Stimulated activated CD4-positive, alpha-beta T cell treated with anti-CD3 and anti-CD28 coated beads, TNF-alpha, amount 100 ng/mL, for 4 hours (primary cell): Measurements from ENCODE around the gene YBX1.
"Not testable (repeated sequence)": the region's sequence is repeated elsewhere in the genome, so short reads cannot be mapped to it uniquely, and the experiment has no call there.

Experiments
- DNase-seq, 3 experiments: peaks; one replicate each; pipeline ENCODE4 v3.0.0-alpha.2; 2020; ENCODE audit warnings: low read depth in 3 of 3

YBX1 gene

DNA sequence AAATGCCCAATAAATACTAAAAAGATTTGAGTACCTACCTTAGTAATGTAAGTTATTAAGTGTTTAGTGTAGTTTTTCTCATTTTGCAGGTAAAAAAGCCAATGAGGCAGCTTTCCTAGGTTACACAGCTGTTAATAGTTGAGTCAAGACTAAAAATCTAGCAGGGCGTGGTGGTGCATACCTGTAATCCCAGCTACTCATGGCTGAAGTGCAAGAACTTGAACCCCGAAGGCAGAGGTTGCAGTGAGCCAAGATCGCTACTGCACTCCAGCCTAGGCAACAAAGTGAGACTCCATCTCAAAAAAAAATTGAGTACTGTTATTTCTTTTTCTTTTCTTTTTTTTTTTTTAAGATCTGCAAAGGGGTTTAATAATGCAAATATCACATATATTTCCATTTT lies 7.7 kb downstream of the YBX1 start:
- no peak for DNase-seq

DNA sequence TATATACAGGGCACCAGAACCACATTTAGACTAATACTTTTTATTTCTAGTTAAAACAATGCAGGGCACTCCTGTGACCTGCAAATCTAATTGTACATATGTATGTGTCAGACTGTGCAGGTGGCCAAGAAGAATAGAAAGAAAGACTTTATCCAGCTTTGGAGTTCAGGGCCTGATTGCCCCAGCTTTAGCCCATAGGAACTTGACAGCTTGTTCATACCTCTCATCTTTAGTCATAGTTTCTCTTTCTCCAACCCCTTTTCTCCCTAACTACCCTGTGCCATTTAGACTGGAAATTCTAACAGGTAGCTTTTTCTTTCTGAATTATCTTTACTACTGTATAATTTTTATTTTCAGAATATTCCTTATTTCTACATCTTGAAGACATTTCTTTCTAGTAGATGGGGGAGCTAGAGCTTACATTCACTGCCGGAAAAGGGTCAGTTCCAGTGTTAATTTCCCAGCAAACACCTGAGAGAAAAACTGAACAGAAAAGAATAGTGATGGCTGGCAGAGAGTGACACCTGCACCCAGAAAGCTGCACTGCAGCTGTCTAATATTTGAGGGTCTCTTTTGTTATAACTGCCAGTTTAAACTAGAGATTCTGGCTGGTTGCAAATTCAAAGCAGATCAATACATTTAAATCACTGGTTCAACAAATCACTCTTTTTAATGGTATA lies 8.4 kb downstream of the YBX1 start:
- no peak for DNase-seq

DNA sequence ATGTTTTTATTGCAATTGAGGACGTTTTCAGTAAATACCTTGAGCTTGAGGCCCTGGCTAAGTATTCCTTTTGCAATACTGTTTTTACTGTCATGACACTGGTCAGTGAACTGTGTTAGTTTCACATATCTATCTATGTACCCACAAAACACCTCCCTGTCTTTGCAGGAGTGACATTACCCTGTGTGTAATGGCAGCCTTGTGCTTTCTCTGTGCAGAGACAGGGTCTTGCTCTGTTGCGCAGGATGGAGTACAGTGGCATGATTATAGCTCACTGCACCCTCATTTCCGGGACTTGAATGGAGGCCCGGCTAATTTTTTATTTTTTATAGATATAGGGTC lies 8.9 kb downstream of the YBX1 start:
- DNase-seq, result no peak

DNA sequence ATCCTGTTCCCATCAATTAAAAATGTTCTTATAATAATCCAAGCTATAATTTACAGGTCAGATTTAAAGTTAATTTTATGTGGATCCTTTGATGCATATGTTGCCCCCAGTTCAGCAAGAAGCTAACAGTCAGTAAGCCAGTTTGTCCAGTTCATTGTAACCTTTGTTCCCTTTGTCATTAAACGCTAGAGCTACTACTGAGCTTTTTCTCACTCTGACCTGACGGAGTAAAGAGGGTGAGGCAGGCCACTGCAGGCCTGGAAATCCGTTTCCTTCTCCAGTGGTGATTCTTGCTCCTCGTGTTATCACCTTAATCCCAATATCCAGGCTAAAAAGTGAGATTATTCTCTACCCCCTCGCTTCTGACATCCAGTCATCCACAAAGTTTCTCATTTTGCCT lies 10.2 kb downstream of the YBX1 start:
- no peak for DNase-seq

DNA sequence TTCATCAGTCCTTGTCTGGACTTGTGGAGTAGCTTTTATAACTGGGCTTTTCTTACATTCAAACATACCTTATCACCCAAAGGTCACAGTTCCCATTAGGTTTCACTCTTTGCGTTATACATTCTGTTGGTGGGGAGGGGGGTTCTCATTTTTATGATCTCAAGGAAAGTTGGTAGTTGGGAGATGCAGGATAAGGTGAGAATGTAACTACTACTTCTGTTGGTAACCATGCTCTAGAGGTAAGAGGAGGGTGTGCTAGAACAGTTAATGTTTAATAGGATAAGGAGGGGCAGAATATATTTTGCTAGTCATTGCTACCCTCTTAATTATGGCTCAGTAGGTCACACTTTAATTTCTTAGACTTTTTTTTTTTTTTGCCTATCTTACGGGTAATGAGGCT lies 10.7 kb downstream of the YBX1 start:
- no peak for DNase-seq

DNA sequence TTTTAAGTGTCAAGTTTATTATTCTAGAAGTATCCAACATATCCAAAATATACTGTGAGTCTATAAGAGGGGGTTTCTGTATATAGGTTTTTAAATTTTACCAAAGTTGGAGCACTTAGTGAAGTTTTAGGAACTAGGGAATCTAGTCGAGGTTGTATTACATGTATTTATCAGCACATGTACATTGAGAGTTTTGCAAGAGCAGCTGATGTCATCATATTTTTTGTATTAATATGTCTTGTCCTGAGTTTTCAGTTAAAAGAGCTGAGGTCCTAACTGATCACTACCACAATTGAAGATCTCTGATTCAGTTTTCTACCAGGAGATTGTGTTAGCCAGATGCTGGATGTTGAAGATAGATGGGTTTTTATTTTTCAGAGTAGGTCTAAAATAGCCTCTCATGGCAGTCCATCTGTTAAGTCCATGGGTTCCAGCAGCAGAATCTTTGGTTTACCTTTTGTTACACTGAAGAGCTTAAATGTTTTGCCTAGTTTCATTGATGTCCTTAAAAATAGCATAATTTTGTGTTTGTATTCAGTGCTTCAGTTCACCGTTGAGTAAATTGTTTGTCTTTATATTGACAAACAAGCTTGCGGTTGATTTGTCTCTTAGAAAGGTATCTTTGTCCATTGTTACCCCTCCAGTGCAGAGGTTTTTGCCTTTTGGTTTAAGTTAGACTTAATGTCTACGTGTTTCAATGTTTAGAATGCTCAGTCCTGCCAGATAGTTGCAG lies 16.0 kb downstream of the YBX1 start:
- no peak for DNase-seq

DNA sequence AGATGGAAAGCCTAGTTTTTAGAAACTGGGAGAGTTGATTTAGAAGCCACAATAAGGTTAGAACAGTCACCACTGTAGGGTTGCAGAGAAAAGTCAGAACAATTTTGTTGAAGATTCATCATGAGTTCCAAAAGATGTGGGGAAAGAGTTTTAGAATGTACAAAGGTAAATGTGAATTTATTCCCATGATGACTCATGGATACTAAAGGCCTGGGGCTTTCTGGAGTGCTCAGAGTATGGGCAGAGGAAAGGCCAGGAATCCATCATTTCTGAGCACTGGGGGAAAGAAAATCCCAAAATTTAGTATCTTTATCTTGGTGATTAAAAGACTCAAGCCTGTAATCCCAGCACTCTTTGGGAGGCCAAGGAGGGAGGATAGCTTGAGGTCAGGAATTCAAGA lies 17.8 kb downstream of the YBX1 start:
- no peak for DNase-seq

DNA sequence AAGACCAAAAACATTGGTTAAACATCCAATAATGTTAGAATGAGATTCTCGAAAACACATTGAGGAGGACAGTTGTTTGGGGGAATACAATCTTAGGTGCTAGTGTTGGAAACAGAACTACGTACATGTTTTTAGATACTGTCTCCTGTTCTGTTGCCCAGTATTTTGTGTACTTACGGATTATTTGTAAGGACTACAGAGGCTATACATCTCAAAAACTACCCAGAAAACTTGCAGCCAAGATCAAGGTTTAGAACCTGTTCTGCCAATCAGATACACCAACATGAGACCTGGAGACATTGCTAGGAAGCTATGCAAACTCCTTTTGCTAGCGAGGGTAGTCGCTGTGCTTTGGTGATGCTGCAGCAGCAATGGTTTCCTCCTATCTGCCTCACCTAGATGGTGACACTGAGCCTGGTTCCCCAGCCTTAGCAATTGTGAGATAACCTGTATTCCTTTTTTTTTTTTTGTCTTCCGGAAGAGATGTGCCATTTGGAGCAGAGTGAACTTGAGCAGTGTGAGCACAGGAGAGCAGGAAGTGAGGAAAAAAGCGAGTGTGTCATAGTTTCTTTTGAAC lies 21.8 kb downstream of the YBX1 start:
- DNase-seq, result no peak

DNA sequence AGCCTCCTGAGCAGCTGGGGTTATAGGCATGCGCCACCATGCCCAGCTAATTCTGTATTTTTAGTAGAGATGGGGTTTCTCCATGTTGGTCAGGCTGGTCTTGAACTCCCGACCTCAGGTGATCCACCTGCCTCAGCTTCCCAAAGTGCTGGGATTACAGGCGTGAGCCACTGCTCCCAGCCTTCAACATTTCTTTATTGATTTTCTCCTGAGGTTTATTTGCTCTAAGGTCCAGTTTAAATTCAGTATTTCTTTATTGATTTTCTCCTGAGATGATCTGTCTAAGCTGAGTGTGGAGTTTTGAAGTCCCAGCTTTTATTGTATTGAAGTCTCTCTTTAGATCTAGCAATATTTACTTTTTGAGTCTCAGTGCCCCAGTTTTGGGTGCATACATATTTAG lies 30.6 kb downstream of the YBX1 start:
- DNase-seq, result not testable (repeated sequence)

DNA sequence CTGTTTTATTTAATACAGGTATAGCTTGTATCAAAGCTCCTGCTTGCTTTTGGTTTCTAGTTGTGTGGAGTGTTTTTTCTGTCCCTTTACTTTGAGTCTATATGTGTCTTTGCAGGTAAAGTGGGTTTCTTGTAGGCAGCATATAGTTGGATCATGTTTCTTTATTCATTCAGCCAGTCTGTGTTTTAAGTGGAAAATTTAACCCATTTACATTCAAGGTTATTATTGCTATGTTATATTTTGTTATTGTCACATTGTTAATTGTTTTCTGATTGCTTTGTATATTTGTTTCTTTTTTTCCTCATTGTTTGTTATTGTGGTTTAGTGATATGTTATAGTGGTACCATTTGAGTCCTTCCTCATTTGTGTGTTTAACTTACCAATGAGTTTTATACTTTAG lies 31.1 kb downstream of the YBX1 start:
- no peak for DNase-seq

DNA sequence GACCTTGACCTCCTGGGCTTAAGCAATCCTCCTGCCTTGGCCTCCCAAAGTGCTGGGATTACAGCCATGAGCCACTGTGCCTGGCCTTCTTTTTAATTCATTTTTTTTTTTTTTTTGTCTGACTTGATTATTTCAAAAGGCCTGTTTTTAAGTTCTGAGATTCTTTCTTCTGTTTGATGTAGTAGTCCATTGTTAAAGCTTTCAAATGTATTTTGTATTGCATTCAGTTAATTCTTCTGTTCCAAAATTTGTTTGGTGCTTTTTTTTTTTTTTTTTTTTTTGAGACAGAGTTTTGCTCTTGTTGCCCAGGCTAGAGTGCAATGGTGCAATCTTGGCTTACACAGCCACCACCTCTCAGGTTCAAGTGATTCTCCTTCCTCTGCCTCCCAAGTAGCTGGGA lies 32.2 kb downstream of the YBX1 start:
- DNase-seq, result not testable (repeated sequence)

DNA sequence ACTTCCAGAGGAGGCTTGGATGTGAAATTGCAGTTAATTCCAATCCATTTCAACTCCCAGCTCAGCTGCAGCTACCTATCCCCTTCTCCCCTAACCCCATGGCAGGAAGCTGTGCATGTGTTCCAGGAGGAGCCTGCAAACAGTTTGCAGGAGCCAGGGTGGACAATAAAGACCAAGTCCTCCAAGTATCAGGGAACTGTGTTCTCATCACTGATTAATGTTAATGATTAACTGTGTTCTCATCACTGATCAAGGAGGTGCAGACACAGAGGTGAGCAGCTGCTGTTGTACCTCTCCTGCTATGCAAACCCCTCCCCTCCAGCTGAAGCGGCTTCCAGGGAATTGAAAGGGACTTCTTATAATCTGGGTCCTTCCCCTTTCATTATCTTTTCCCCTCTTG lies 38.6 kb downstream of the YBX1 start:
- DNase-seq, result no peak

DNA sequence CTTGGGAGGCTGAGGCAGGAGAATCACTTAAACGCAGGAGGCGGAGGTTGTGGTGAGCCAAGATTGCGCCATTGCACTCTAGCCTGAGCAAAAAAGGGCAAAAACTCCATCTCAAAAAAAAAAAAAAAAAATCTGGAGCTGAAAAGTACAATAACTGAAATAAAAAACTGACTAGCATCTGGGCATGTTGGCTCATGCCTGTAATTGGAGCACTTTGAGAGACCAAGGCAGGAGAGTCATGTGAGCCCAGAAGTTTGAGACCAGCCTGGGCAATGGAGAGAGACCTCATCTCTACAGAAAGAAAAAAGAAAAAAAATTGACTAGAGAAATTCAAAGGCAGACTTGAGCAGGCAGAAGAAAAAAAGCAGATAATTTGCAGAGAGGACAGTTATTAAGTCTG lies 39.7 kb downstream of the YBX1 start:
- no peak for DNase-seq

DNA sequence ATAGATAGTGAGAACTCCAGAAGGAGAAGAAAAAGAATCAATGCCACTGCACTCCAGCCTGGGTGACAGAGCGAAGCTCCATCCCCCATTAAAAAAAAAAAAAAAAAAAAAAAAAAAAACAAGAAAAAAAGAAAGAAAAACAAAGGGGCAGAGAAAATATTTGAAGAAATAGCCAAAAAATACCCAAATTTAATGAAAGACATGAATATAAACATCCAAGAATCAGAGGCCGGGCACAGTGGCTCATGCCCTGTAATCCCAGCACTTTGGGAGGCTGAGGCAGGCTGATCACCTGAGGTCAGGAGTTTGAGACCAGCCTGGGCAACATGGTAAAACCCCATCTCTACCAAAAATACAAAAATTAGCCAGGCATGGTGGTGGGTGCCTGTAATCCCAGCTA lies 40.2 kb downstream of the YBX1 start:
- not testable (repeated sequence) for DNase-seq

DNA sequence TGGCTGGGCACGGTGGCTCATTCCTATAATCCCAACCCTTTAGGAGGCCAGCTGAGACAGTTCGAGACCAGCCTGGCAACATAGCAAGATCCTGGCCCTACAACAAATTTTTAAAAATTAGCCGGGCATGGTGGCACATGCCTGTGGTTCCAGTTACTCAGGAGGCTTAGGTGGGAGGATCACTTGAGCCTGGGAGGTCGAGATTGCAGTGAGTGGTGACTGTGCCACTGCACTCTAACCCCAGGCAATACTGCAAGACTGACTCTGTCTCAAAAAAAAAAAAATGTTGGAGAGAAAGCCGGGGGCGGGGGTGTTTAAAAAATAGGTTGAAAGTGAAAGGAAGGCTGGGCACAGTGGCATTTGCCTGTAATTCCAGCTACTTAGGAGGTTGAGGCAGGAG lies 41.3 kb downstream of the YBX1 start:
- DNase-seq, result no peak

DNA sequence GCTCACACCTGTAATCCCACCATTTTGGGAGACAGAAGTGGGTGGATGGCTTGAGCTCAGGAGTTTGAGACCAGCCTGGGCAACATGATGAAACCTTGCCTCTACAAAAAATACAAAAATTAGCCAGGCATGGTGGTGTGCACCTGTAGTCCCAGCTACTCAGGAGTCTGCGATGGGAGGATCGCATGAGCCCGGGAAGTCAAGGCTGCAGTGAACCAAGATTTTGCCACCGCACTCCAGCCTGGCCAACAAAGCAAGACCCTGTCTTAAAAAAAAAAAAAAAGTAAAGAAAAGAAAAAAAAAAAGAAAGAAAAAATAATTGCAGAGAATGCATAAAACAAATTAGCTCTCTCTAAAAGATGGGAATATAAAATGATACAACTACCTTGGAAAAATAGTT lies 43.6 kb downstream of the YBX1 start:
- DNase-seq, result not testable (repeated sequence)

DNA sequence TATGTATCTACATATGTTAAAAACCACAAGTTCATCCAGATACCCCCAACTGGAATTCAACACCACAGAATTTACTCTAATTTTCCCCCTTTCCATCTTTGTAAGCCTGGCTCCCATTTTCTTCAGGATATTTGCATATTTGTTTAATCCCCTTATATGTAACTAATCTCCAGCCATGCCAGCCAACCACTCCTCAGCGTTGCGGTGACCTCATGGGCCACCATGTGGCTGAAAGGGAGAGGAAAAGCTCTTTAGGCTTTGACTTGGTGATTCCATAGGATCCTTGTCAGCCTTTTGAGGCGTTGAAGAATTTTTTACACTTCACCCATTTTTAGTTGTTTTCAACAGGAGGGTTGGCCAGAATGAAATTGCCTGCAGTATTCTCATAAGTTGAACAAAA lies 47.8 kb downstream of the YBX1 start:
- DNase-seq, result no peak

DNA sequence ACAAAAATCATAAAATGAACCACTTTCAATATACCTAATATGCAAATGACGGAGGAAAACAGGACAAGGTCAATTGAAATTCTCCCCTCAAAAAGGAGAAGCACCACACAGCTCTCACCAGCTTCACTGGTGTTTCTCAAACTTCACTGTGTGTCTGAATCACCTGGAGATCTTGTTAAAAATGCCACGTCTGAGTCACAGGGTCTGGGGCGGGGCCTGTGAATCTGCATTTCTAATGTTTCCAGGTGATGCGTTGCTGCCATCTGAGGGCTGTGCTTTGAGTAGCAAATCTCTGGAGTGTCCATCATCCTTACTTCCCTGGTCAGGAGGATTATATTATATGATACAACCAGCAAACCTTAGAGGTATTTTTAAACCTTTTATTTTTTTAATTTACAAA lies 48.8 kb downstream of the YBX1 start:
- peak; percentile 18 to 25 (median 22) for DNase-seq

DNA sequence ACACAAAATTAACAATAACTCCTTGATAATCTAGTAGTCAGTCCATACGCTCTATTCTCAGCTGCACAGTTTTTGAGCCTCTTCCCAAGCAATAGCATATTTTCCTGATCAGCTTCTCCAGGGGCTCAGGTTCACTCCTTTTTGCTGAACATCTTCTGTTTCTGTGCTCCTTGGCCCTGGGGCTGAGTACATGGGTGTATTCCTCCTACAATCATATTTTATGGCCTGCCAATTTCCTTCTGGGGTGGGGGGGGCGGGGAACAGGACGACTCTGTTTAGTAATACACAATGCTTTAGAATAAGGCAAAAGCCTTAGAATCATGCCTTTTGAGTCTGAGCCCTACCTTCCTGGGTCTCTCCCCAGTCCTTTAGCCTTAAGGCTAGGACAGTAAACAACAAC lies 49.4 kb downstream of the YBX1 start:
- no peak for DNase-seq

DNA sequence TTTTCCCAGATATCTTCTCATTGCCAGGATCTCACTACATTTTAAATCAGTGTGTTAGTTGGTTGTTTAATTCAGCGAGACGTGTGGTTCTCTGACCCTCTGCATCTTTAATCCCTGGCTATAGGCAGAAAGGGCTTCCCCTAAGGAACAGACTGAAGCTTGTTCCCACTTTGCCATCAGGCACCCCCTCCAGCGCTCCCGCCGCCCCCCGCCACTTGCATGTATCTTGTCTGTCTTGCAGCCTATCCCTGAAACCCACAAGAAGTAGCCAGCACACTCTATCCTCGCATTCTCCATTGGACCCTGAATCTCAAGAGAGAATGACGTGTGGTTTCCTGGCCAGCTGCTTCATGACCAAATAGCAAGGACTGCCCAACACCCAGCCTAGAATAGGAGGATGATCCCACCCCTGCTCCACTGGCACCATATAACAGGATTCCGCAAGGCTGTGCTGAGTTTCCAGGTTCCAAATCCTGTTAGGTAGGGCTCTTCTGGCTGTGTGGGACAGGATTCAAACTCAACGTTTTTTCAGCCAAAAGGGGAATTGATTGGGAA lies 50.0 kb downstream of the YBX1 start:
- no peak for DNase-seq

DNA sequence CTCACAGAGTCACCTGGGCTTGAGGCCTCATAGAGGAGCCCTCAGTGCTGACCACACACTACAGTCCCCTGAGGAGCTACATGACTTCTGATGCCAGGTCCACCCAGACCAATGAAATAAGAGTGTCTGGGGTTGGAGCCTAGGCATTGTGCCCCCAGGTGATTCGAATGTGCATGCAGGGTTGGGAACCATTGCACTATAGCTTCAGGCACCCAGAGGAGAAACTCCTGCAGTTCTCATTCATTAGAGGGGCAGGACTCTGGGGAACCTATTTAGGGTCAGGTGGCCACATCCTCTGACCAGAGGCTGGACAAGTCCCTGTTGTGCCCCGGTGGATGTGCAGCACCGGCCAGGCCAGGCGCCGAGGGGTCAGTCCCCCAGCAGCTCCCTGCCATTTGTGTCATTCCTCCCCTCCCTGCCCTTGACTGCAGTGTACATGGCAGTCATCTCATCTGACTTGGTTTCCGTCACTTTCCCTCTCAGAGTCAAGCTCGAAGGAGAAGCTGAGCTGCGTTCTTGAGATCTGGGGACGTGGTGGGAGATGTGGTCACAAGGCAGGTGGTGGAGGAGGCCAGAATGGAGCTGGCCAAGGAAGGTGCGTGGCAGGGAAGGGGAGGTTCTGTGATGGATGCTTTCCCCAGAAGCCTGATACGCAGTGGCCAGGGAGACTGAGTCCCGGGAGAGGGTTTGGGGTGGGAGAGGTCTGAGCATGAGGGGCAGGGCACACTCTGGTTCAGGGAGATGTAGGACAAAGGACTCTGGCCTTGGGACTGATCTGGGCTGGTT lies 51.4 kb downstream of the YBX1 start:
- DNase-seq, result no peak
